ENCODE results near the gene ZCCHC8.

- TF ChIP-seq CTCF (IDR thresholded peaks at IDR 0.05; ENCODE audit: low read depth, low read length, poor library complexity, severe bottlenecking): no peak
- no peak for TF ChIP-seq EZH2phosphoT487 (IDR thresholded peaks at IDR 0.05; ENCODE audit: borderline replicate concordance, low read length)
Measured at GRCh38 chr12:122458105-122459035, 42.4 kb downstream of the ZCCHC8 start.

Measured in DOHH2 (cell line).